SK-N-SH (cell line): ENCODE measurements around the gene MGST2. TPM values are rescaled to one million over a fixed set of nuclear protein-coding genes. Genes with fewer than 3 reads are reported as not detected.

Experiments used
- CTCF ChIA-PET: fragments of 300-600, 350-600 bp; formaldehyde crosslinking; extraction: SDS; loops from one replicate; lab custom pipeline; 2021; lab: Yijun Ruan, JAX
- POLR2A ChIA-PET: fragments of 350-600 bp; sonication (Branson Sonifier 250); formaldehyde crosslinking; extraction: SDS; loops from one replicate; lab custom pipeline; 2020; ENCODE audit warnings: antibody characterized with exemption, inconsistent platforms; lab: Yijun Ruan, JAX
- DNase-seq: peaks from one replicate; pipeline ENCODE4 v3.0.0; 2012
- H2AFZ ChIP-seq: fragments of 200-600 bp; sonication (generic); 2 replicates; pipeline ENCODE4 v1.8.1; 2016; ENCODE audit warnings: antibody characterized with exemption, mild to moderate bottlenecking, low read depth
- H3F3A ChIP-seq: fragments of 200-600 bp; sonication (generic); replicated peaks from 2 replicates; pipeline ENCODE3; 2016; ENCODE audit warnings: antibody characterized with exemption, mild to moderate bottlenecking; ENCODE audit not compliant: insufficient read depth
- H3K27ac ChIP-seq, 2 experiments: fragments of 200-500 bp in 1 of 2; fragments of 200-600 bp in 1 of 2; sonication (Bioruptor generic) in 1 of 2; sonication (generic), shearing (Covaris generic) in 1 of 2; 2 replicates each; pipeline versions ENCODE4 v1.5.1 to v1.6.1; 2014 to 2016; ENCODE audit warnings: low read depth in 2 of 2, inconsistent platforms in 1 of 2, low read length in 1 of 2, mild to moderate bottlenecking in 1 of 2, mixed read lengths in 1 of 2
- H3K27me3 ChIP-seq: fragments of 200-600 bp; sonication (generic), shearing (Covaris generic); 2 replicates; pipeline ENCODE4 v1.6.1; 2016; ENCODE audit warnings: mixed run types; ENCODE audit not compliant: insufficient read depth
- H3K36me3 ChIP-seq, 2 experiments: fragments of 200-500 bp in 1 of 2; fragments of 200-600 bp in 1 of 2; sonication (Bioruptor generic) in 1 of 2; sonication (generic) in 1 of 2; replicated peaks in 1 of 2; 2 replicates each; pipeline versions ENCODE3 to v1.5.1; 2014 to 2016; ENCODE audit warnings: low read length in 1 of 2, mild to moderate bottlenecking in 1 of 2; ENCODE audit not compliant: insufficient read depth in 2 of 2, control insufficient read depth in 1 of 2
- H3K4me1 ChIP-seq, 2 experiments: fragments of 200-500 bp in 1 of 2; fragments of 200-600 bp in 1 of 2; sonication (Bioruptor generic) in 1 of 2; sonication (generic), shearing (Covaris generic) in 1 of 2; 2 replicates each; pipeline versions ENCODE4 v1.5.1 to v1.6.1; 2014 to 2016; ENCODE audit warnings: low read depth in 1 of 2, low read length in 1 of 2, mixed run types in 1 of 2; ENCODE audit not compliant: insufficient read depth in 2 of 2, control insufficient read depth in 1 of 2
- H3K4me2 ChIP-seq: fragments of 200-600 bp; sonication (generic), shearing (Covaris generic); 2 replicates; pipeline ENCODE4 v1.6.1; 2017; ENCODE audit warnings: mixed run types
- H3K4me3 ChIP-seq, 2 experiments: fragments of 200-500 bp in 1 of 2; fragments of 200-600 bp in 1 of 2; sonication (Bioruptor generic) in 1 of 2; sonication (generic), shearing (Covaris generic) in 1 of 2; 2 replicates each; pipeline versions ENCODE4 v1.5.1 to v1.8.1; 2014 to 2016; ENCODE audit warnings: low read depth in 2 of 2, inconsistent platforms in 1 of 2, low read length in 1 of 2, mild to moderate bottlenecking in 1 of 2, mixed read lengths in 1 of 2, moderate library complexity in 1 of 2
- H3K79me2 ChIP-seq: fragments of 200-600 bp; sonication (generic); 2 replicates; pipeline ENCODE4 v1.8.1; 2017; ENCODE audit warnings: mild to moderate bottlenecking; ENCODE audit not compliant: insufficient read depth
- H3K9ac ChIP-seq: fragments of 200-600 bp; sonication (generic); 2 replicates; pipeline ENCODE4 v1.6.1; 2017; ENCODE audit warnings: mixed run types
- H3K9me2 ChIP-seq: fragments of 200-600 bp; sonication (generic); 2 replicates; pipeline ENCODE4 v1.6.1; 2017; ENCODE audit warnings: mixed run types
- H3K9me3 ChIP-seq: fragments of 200-600 bp; sonication (generic); 2 replicates; pipeline ENCODE4 v1.6.1; 2017; ENCODE audit warnings: mixed run types, mild to moderate bottlenecking, moderate library complexity
- H4K20me1 ChIP-seq: fragments of 200-600 bp; sonication (generic); 2 replicates; pipeline ENCODE4 v1.6.1; 2017; ENCODE audit warnings: mild to moderate bottlenecking, mixed run types; ENCODE audit not compliant: insufficient read depth
- CHD2 ChIP-seq: fragments of 150-350 bp; IDR thresholded peaks from 2 replicates; pipeline ENCODE4 v1.6.1; 2018; ENCODE audit warnings: low read length; ENCODE audit not compliant: partially characterized antibody
- CTCF ChIP-seq: fragments of 200-600 bp; sonication (generic); IDR thresholded peaks from 2 replicates; pipeline ENCODE4 v1.6.1; 2017; ENCODE audit warnings: antibody characterized with exemption, mild to moderate bottlenecking, moderate library complexity
- ELF1 ChIP-seq: IDR thresholded peaks from 2 replicates; pipeline ENCODE4 v1.4.0; 2012
- FOSL2 ChIP-seq: IDR thresholded peaks from 2 replicates; pipeline ENCODE4 v1.4.0; 2012; ENCODE audit warnings: low read depth, mild to moderate bottlenecking, moderate library complexity, borderline replicate concordance
- FOXJ3 ChIP-seq: sonication (generic); formaldehyde crosslinking; IDR thresholded peaks from 2 replicates; pipeline ENCODE4 v1.5.1; 2020; ENCODE audit warnings: mild to moderate bottlenecking, missing genetic modification reagents
- FOXM1 ChIP-seq: IDR thresholded peaks from 2 replicates; pipeline ENCODE4 v1.4.0; 2012; ENCODE audit warnings: low read depth, mild to moderate bottlenecking
- GABPA ChIP-seq: IDR thresholded peaks from 2 replicates; pipeline ENCODE4 v1.4.0; 2012; ENCODE audit warnings: low read depth, mild to moderate bottlenecking
- GATA2 ChIP-seq: sonication (generic); formaldehyde crosslinking; IDR thresholded peaks from 2 replicates; pipeline ENCODE4 v1.5.0; 2020; ENCODE audit warnings: mild to moderate bottlenecking, missing genetic modification reagents
- MAX ChIP-seq: IDR thresholded peaks from 2 replicates; pipeline ENCODE4 v1.4.0; 2012; ENCODE audit warnings: low read depth
- MEF2A ChIP-seq: IDR thresholded peaks from 2 replicates; pipeline ENCODE4 v1.4.0; 2012; ENCODE audit warnings: low read depth, borderline replicate concordance
- MXI1 ChIP-seq: IDR thresholded peaks from 2 replicates; pipeline ENCODE4 v1.6.1; 2012; ENCODE audit warnings: mild to moderate bottlenecking, low read depth, low read length, improper control_type of control experiment
- PBX3 ChIP-seq: IDR thresholded peaks from 2 replicates; pipeline ENCODE4; 2012
- POLR2AphosphoS5 ChIP-seq: IDR thresholded peaks from 2 replicates; pipeline ENCODE4 v1.6.1; 2012; ENCODE audit warnings: low read depth, low read length
- REST ChIP-seq: IDR thresholded peaks from 2 replicates; pipeline ENCODE4 v1.6.1; 2012; ENCODE audit warnings: mild to moderate bottlenecking, low read depth, low read length, moderate library complexity
- RXRA ChIP-seq: IDR thresholded peaks from 2 replicates; pipeline ENCODE4 v1.4.0; 2012; ENCODE audit warnings: low read depth, mild to moderate bottlenecking, borderline replicate concordance
- SIN3A ChIP-seq: IDR thresholded peaks from 2 replicates; pipeline ENCODE4 v1.6.1; 2012; ENCODE audit warnings: low read depth, mild to moderate bottlenecking, low read length, moderate library complexity, borderline replicate concordance
- SMC3 ChIP-seq: IDR thresholded peaks from 2 replicates; pipeline ENCODE4 v1.6.1; 2012; ENCODE audit warnings: low read depth, low read length, improper control_type of control experiment
- TAF1 ChIP-seq: IDR thresholded peaks from 2 replicates; pipeline ENCODE4 v1.6.1; 2012; ENCODE audit warnings: low read depth, mild to moderate bottlenecking, low read length, moderate library complexity, borderline replicate concordance
- TEAD4 ChIP-seq: IDR thresholded peaks from 2 replicates; pipeline ENCODE4 v1.4.0; 2012; ENCODE audit warnings: mild to moderate bottlenecking, borderline replicate concordance; ENCODE audit not compliant: insufficient read depth
- ZBTB33 ChIP-seq: IDR thresholded peaks from 2 replicates; pipeline ENCODE4 v1.4.0; 2012; ENCODE audit warnings: low read depth, borderline replicate concordance
- WGBS: methylation state at CpG from one replicate; pipeline ENCODE4 v1.1.6; 2017; ENCODE audit warnings: low lambda C conversion rate; 5-methylcytosine and 5-hydroxymethylcytosine counted together
- polyA plus RNA-seq, 3 experiments: library from polyadenylated mRNA; depleted of rRNA; stranded (reverse); fragments of >200 nt; gene quantifications; 2 replicates each; pipeline ENCODE4 v1.2.3, GENCODE V29; 2012

MGST2 gene
- polyA plus RNA-seq, 1 of the 3 experiments (the other 2 are of a cell fraction), result 26.5 TPM

- no peak for TF ChIP-seq CTCF
- no peak for TF ChIP-seq TAF1
- TF ChIP-seq PBX3, result no peak
- no peak for TF ChIP-seq MXI1
- TF ChIP-seq MEF2A, result no peak
- no peak for TF ChIP-seq ELF1
- TF ChIP-seq RXRA, result no peak
Observed at GRCh38 chr4:139686130-139686529, 20.5 kb downstream of the MGST2 start (continued).

- H3F3A ChIP-seq, result no peaks in the 10 kb centered on the region
- WGBS, result 100% methylated on average over 3 of the region's 3 CpGs
- ChIA-PET POLR2A (no interaction called here), CTCF (interaction anchor here (1.2 kb wide), 1 partner anchor 12 kb away, joined by 4 read pairs; no protein-coding TSS in a partner anchor)
- H3K4me2 ChIP-seq, result no peak overlapping the region
- H3K27ac ChIP-seq, result no peak overlapping the region
- H3K9ac ChIP-seq, result no peak overlapping the region
- H3K9me2 ChIP-seq, result no peaks in the 10 kb centered on the region
- H3K4me3 ChIP-seq, result no peak overlapping the region
- no peak for DNase-seq
- no peaks in the 10 kb centered on the region for H3K9me3 ChIP-seq
- no peaks in the 10 kb centered on the region for H3K27me3 ChIP-seq
- no peaks in the 10 kb centered on the region for H4K20me1 ChIP-seq
- H3K4me1 ChIP-seq, result no peaks in the 10 kb centered on the region; a peak in 1 of 4 replicates
- no peaks in the 10 kb centered on the region; the same call in 1 of the 2 replicates for H3K79me2 ChIP-seq
- peaks cover 0 to 2% of the 10 kb centered on the region in 2 experiments for H3K36me3 ChIP-seq
- H2AFZ ChIP-seq, result no peak overlapping the region
- TF ChIP-seq FOSL2 (no peak), GABPA (no peak), CHD2 (no peak), ZBTB33 (no peak), SMC3 (no peak), MAX (no peak), CTCF (no peak), FOXJ3 (no peak), POLR2AphosphoS5 (no peak), REST (no peak), TAF1 (no peak), GATA2 (no peak), FOXM1 (no peak), TEAD4 (no peak), RXRA (no peak), SIN3A (no peak)
Observed at GRCh38 chr4:139686988-139687387, 21.4 kb downstream of the MGST2 start.
